HepG2 (cell line): ENCODE data around the gene ACSL4.
"Not testable (repeated sequence)": the region's sequence is repeated elsewhere in the genome, so short reads cannot be mapped to it uniquely, and the experiment has no call there.

ENCODE experiments used
- BRCA1 ChIP-seq: sonication (generic); formaldehyde crosslinking; IDR thresholded peaks from 2 replicates; pipeline ENCODE4 v1.4.0; 2020; ENCODE audit warnings: missing genetic modification reagents
- CBX5 ChIP-seq: sonication (generic); formaldehyde crosslinking; IDR thresholded peaks from 2 replicates; pipeline ENCODE4 v1.4.0; 2020; ENCODE audit warnings: missing genetic modification reagents, borderline replicate concordance
- CTCF ChIP-seq: sonication (generic); formaldehyde crosslinking; IDR thresholded peaks from 2 replicates; pipeline ENCODE4 v1.5.0; 2020; ENCODE audit warnings: mild to moderate bottlenecking, missing genetic modification reagents, moderate library complexity
- DPF2 ChIP-seq: sonication (generic); formaldehyde crosslinking; IDR thresholded peaks from 2 replicates; pipeline ENCODE4 v1.4.0; 2020; ENCODE audit warnings: mild to moderate bottlenecking, low read depth, missing genetic modification reagents, borderline replicate concordance
- ELF1 ChIP-seq: sonication (generic); formaldehyde crosslinking; IDR thresholded peaks from 2 replicates; pipeline ENCODE4 v1.4.0; 2020; ENCODE audit warnings: missing genetic modification reagents
- GMEB2 ChIP-seq: IDR thresholded peaks from 2 replicates; pipeline ENCODE4 v1.6.1; 2016; ENCODE audit warnings: missing biosample characterization, missing genetic modification reagents, low read depth
- HHEX ChIP-seq: IDR thresholded peaks from 2 replicates; pipeline ENCODE4 v1.6.1; 2016; ENCODE audit warnings: control low read depth
- POLR2A ChIP-seq, 2 experiments: IDR thresholded peaks; 2 replicates each; pipeline ENCODE4 v1.6.1; 2011; ENCODE audit warnings: low read depth in 2 of 2, low read length in 2 of 2, mild to moderate bottlenecking in 1 of 2, moderate library complexity in 1 of 2; ENCODE audit not compliant: insufficient read depth in 1 of 2
- RFX5 ChIP-seq: IDR thresholded peaks from 2 replicates; pipeline ENCODE4 v1.6.1; 2011; ENCODE audit warnings: low read depth, low read length, improper control_type of control experiment
- ZBTB2 ChIP-seq: sonication (generic); formaldehyde crosslinking; IDR thresholded peaks from 2 replicates; pipeline ENCODE4 v1.8.0; 2022; ENCODE audit warnings: low read depth, missing genetic modification reagents
- ZFP91 ChIP-seq: sonication (generic); formaldehyde crosslinking; IDR thresholded peaks from 2 replicates; pipeline ENCODE4 v1.9.0; 2022; ENCODE audit warnings: missing genetic modification reagents, mild to moderate bottlenecking, borderline replicate concordance
- ZNF24 ChIP-seq: fragments of 450-650 bp; IDR thresholded peaks from 2 replicates; pipeline ENCODE4 v1.6.1; 2017; ENCODE audit warnings: antibody characterized with exemption, mild to moderate bottlenecking
- ZNF431 ChIP-seq: sonication (generic); formaldehyde crosslinking; IDR thresholded peaks from 2 replicates; pipeline ENCODE4 v1.9.0; 2022; ENCODE audit warnings: missing genetic modification reagents, low read depth, mild to moderate bottlenecking, borderline replicate concordance
- ZNF609 ChIP-seq: sonication (generic); formaldehyde crosslinking; IDR thresholded peaks from 2 replicates; pipeline ENCODE4 v1.4.0; 2020; ENCODE audit warnings: mild to moderate bottlenecking, missing genetic modification reagents, borderline replicate concordance

GRCh38 chrX:109724971-109725370 is 8.1 kb downstream of the ACSL4 start:
- TF ChIP-seq BRCA1 (CRISPR knock-in tag); ZFP91 (CRISPR knock-in tag); ELF1; ZNF609; POLR2A (IDR thresholded peaks at IDR 0.05; ENCODE audit: insufficient read depth in 1 of 2, low read depth in 2 of 2, low read length in 2 of 2); GMEB2 (CRISPR knock-in tag); CBX5 (CRISPR knock-in tag); ZNF431 (CRISPR knock-in tag); ZBTB2 (CRISPR knock-in tag); ZNF24; CTCF (CRISPR knock-in tag); HHEX (CRISPR knock-in tag); RFX5; DPF2 (CRISPR knock-in tag): not testable (repeated sequence)
